ENCODE data around the gene GOLGA8H. TPM values are rescaled to one million over a fixed set of nuclear protein-coding genes. Genes with fewer than 3 reads are reported as not detected.
"Not testable (repeated sequence)": the region's sequence is repeated elsewhere in the genome, so short reads cannot be mapped to it uniquely, and the experiment has no call there.

The GOLGA8H gene, protein sequence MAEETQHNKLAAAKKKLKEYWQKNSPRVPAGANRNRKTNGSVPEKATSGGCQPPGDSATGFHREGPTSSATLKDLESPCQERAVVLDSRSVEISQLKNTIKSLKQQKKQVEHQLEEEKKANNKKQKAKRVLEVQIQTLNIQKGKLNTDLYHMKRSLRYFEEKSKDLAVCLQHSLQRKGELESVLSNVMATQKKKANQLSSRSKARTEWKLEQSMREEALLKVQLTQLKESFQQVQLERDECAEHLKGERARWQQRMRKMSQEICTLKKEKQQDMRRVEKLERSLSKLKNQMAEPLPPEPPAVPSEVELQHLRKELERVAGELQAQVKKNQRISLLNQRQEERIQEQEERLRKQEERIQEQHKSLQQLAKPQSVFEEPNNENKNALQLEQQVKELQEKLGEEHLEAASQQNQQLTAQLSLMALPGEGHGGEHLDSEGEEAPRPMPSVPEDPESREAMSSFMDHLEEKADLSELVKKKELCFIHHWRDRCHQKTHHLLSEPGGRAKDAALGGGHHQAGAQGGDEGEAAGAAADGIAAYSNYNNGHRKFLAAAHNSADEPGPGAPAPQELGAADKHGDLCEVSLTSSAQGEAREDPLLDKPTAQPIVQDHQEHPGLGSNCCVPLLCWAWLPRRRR
- total RNA-seq: 2.1 and 2.4 TPM in 2 replicates
- long read RNA-seq, partial matches to known transcripts: 0 of 3 reads
- long read RNA-seq, other reads (novel, unspliced or antisense): 3 of 3 reads

GRCh38 chr15:30603796-30604195 lies at the start of gene GOLGA8H:
Gene GOLGA8H, plus strand, starts transcription at chr15:30604028. Its CDS starts 98 bp downstream, at chr15:30604126.
- H3K36me3 Mint-ChIP-seq (ENCODE audit: low read depth); DNase-seq (ENCODE audit: low read depth, low spot score); H3K4me3 Mint-ChIP-seq; H3K9me3 Mint-ChIP-seq; H3K27ac Mint-ChIP-seq (ENCODE audit: unreplicated experiment); H3K27me3 Mint-ChIP-seq (ENCODE audit: low read depth); H3K4me1 Mint-ChIP-seq: not testable (repeated sequence)

DNA sequence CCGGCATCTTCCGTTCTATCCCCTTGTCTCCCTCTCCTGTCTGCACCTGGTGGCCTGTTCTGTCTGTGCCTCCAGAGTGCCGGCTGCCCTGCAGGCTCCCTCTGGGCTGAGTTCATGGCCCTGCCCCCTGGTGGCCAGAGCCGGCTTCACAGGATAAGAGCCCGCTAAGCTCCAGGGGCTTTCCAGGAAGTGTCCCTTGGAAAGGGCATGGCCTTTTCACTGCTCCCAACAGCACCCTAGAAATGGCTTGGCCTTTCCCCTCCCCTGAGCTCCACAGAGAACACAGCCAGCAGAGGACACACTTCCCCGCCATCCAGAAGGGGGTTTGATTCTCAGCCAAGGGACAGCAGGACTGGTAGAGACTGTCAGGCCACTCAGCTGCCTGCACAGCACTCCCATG lies 36.9 kb upstream of the GOLGA8H start:
- H3K36me3 Mint-ChIP-seq (ENCODE audit: low read depth); H3K4me3 Mint-ChIP-seq; H3K9me3 Mint-ChIP-seq; H3K27ac Mint-ChIP-seq (ENCODE audit: unreplicated experiment); H3K27me3 Mint-ChIP-seq (ENCODE audit: low read depth); H3K4me1 Mint-ChIP-seq: not testable (repeated sequence)
- DNase-seq (ENCODE audit: low read depth, low spot score): peak; percentile 17
- peak; percentile 53 for TF ChIP-seq CTCF (conservative IDR thresholded peaks at IDR 0.05)

- not testable (repeated sequence) for DNase-seq (ENCODE audit: low read depth, low spot score); H3K4me1 Mint-ChIP-seq; H3K27ac Mint-ChIP-seq (ENCODE audit: unreplicated experiment); H3K4me3 Mint-ChIP-seq; H3K27me3 Mint-ChIP-seq (ENCODE audit: low read depth); H3K36me3 Mint-ChIP-seq (ENCODE audit: low read depth); H3K9me3 Mint-ChIP-seq
These were observed 30.8 kb upstream of the GOLGA8H start for GRCh38 chr15:30573012-30573491.

DNA sequence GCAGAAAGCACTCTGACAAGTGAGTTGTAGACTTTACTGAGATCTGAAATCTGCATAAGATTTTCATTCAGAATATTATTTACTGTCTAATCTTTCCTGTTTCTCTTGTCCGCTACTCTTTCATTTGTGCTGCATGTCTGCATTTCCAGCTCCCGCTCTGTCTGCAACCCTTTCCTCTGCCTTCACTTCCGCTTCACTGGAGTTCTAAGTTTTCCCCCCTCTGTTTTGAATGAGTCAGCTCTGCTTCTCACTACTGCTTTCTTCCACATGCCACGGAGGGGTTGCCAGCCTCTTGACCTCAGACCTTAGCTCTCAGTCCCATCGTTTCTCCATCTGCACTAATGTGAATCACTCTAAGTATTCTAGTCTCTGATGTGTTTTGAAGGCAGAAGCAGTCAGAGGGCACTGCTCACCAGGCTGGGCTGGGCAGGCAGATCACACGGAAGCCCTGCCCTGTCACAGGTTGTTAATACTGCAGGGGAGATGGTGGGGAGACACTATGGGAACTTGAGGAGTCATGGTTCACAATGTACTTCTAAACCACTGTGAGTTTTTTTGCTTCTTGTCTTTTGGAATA lies 24.3 kb upstream of the GOLGA8H start:
- not testable (repeated sequence) for H3K36me3 Mint-ChIP-seq (ENCODE audit: low read depth); H3K27me3 Mint-ChIP-seq (ENCODE audit: low read depth); H3K4me1 Mint-ChIP-seq; DNase-seq (ENCODE audit: low read depth, low spot score); H3K27ac Mint-ChIP-seq (ENCODE audit: unreplicated experiment); H3K4me3 Mint-ChIP-seq; H3K9me3 Mint-ChIP-seq

DNA sequence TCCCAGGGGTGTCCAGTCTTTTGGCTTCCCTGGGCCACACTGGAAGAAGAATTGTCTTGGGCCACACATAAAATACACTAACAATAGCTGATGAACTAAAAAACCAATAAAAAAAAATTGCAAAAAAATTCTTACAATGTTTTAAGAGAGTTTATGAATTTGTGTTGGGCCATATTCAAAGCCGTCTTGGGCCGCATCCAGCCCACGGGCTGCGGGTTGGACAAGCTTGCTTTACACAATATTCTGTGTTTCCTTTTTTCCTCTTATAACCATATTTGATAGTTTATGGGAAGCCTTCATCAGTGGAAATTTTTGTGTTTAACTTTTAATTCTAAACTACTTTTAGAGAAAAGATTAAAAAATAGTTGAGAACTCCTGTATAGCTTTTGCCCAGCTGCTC lies 23.1 kb upstream of the GOLGA8H start:
- not testable (repeated sequence) for H3K27ac Mint-ChIP-seq (ENCODE audit: unreplicated experiment); H3K4me3 Mint-ChIP-seq; H3K9me3 Mint-ChIP-seq; H3K36me3 Mint-ChIP-seq (ENCODE audit: low read depth); H3K27me3 Mint-ChIP-seq (ENCODE audit: low read depth); H3K4me1 Mint-ChIP-seq; DNase-seq (ENCODE audit: low read depth, low spot score)

DNA sequence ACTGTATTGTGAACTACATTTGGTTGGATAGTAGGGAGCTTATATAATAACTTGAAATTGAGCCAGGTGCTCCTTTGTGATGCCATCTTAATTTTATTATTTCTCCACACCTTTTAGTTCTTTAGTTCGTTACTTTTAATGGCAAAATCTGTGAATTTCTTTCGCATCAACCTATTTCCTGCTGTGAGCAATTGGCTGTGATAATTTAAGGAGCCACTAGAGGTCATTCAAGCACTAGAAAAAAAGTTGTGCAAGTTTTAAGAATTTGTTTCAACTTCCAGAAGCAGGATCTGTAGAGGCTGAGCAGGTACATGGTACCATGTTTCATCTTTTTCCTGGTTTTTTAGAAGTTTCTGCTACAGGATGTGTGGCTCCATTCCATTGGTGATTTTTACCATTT lies 4.9 kb upstream of the GOLGA8H start:
- TF ChIP-seq CTCF (conservative IDR thresholded peaks at IDR 0.05): peak; percentile 49
- not testable (repeated sequence) for H3K27me3 Mint-ChIP-seq (ENCODE audit: low read depth); DNase-seq (ENCODE audit: low read depth, low spot score); H3K27ac Mint-ChIP-seq (ENCODE audit: unreplicated experiment); H3K9me3 Mint-ChIP-seq; H3K4me3 Mint-ChIP-seq; H3K36me3 Mint-ChIP-seq (ENCODE audit: low read depth); H3K4me1 Mint-ChIP-seq

- not testable (repeated sequence) for H3K36me3 Mint-ChIP-seq (ENCODE audit: low read depth); DNase-seq (ENCODE audit: low read depth, low spot score); H3K27ac Mint-ChIP-seq (ENCODE audit: unreplicated experiment); H3K27me3 Mint-ChIP-seq (ENCODE audit: low read depth); H3K4me1 Mint-ChIP-seq; H3K4me3 Mint-ChIP-seq; H3K9me3 Mint-ChIP-seq
These were observed 8.4 kb downstream of the GOLGA8H start for GRCh38 chr15:30612271-30612670.

DNA sequence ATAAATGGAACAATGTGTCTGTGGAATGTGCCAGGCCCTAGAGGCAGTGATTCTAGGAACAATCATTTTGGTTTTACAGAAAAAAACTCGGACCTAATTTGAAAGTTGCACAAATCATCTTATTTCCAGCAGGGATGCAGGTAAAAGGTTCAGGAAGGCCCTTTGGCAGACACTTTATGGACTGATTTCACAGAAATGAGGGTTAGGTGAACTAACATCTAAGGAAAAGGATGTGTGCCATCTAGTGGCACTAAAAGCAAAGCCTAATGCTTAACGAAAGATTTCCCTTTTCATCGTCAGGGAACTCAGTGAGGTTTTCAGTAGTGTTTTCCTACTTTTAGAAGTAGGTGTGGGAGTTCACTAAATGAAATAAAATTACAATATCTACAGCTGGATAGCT lies 17.5 kb downstream of the GOLGA8H start:
- peak; percentile 57 for TF ChIP-seq CTCF (conservative IDR thresholded peaks at IDR 0.05)
- H3K27me3 Mint-ChIP-seq (ENCODE audit: low read depth); H3K9me3 Mint-ChIP-seq; H3K4me1 Mint-ChIP-seq; H3K4me3 Mint-ChIP-seq; H3K27ac Mint-ChIP-seq (ENCODE audit: unreplicated experiment); H3K36me3 Mint-ChIP-seq (ENCODE audit: low read depth): not testable (repeated sequence)
- DNase-seq (ENCODE audit: low read depth, low spot score): peak; percentile 2

GRCh38 chr15:30625436-30626193 lies 21.8 kb downstream of the GOLGA8H start, which contains the start of gene ARHGAP11B:
Gene ARHGAP11B, plus strand, starts transcription at chr15:30626128.
- not testable (repeated sequence) for H3K9me3 Mint-ChIP-seq; H3K36me3 Mint-ChIP-seq (ENCODE audit: low read depth); H3K27me3 Mint-ChIP-seq (ENCODE audit: low read depth)
- peaks cover 25% of the 10 kb centered on the region for H3K4me1 Mint-ChIP-seq
- peak within 1 kb of the TSS; percentile 90 for H3K27ac Mint-ChIP-seq (ENCODE audit: unreplicated experiment)
- H3K4me3 Mint-ChIP-seq: peak within 1 kb of the TSS; percentile 92
- peak; percentile 95 for DNase-seq (ENCODE audit: low read depth, low spot score)

DNA sequence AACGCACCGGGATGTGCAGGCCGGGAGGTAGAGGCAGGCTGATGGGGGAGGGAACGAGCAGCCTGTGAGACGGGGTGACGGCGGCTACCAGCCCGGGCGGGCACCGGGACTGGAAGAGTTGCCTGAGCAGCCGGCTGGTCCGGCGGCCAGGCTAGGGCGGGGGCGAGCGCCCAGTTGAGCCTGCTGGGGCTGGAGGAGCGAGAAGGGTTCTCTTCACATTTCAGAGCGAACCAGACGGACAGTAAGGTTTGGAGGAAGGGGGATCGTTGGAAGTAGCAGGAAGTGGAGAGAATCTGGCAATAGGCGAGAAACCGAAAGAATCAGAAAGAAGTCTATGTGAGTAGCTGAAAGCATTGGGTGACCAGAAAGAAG lies 22.4 kb downstream of the GOLGA8H start:
- not testable (repeated sequence) for H3K9me3 Mint-ChIP-seq; H3K27me3 Mint-ChIP-seq (ENCODE audit: low read depth); H3K36me3 Mint-ChIP-seq (ENCODE audit: low read depth)
- Mint-ChIP-seq H3K27ac (ENCODE audit: unreplicated experiment) (peak overlapping the region; percentile 81), H3K4me3 (peak overlapping the region; percentile 92), H3K4me1 (peaks cover 25% of the 10 kb centered on the region)
- DNase-seq (ENCODE audit: low read depth, low spot score): peak; percentile 4
